GM12872 (cell line): ENCODE measurements around the gene SYCE3.

Experiments used
- TF ChIP-seq, protein P1 (sequence below): IDR thresholded peaks from 3 replicates; pipeline ENCODE4 v1.5.1; 2011; ENCODE audit warnings: low read depth, mild to moderate bottlenecking, low read length, moderate library complexity; ENCODE audit not compliant: insufficient read depth

The SYCE3 gene

DNA sequence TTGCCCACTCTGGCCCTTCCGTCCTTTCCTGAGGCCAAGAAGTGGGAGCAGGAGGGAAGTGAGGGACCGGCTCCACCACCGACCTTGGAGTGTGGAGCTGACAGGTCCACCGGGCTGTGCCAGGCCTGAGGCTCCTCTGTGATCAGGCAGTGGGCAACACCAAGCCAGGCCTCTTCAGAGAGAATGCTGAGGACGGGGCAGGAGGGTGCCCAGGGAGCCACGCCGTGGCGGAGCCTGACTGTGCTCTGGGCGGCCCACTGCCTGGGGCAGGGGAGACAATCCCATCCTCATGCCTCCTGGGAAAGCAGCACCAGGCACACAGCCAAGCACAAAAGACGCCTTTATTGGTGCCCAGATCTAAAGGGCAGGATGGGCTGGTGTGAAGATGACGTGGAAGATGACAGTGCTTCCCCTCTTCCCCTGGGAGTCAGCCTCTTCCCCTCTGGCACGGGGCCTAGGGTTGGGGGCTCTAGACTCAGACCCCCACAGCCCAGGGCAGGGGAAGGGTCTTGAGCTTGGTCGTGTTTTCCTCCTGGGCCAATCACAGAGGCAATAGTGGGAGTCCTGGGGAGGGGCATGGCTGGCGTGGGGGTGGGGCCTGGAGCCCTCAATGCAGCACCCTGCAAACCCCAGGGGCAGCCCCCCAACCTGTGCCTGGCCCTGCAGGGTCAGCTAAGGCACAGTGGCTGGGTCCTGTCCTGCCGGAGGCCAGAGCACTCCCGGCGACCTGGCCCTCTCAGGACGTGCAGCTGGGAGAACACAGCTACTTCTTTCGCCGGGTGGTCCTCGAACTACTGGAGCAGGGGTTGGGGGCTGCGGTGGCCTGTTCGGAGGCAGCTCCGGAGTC is 59.9 kb downstream of the SYCE3 start:
- TF ChIP-seq, protein P1, sequence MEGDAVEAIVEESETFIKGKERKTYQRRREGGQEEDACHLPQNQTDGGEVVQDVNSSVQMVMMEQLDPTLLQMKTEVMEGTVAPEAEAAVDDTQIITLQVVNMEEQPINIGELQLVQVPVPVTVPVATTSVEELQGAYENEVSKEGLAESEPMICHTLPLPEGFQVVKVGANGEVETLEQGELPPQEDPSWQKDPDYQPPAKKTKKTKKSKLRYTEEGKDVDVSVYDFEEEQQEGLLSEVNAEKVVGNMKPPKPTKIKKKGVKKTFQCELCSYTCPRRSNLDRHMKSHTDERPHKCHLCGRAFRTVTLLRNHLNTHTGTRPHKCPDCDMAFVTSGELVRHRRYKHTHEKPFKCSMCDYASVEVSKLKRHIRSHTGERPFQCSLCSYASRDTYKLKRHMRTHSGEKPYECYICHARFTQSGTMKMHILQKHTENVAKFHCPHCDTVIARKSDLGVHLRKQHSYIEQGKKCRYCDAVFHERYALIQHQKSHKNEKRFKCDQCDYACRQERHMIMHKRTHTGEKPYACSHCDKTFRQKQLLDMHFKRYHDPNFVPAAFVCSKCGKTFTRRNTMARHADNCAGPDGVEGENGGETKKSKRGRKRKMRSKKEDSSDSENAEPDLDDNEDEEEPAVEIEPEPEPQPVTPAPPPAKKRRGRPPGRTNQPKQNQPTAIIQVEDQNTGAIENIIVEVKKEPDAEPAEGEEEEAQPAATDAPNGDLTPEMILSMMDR = no peak

DNA sequence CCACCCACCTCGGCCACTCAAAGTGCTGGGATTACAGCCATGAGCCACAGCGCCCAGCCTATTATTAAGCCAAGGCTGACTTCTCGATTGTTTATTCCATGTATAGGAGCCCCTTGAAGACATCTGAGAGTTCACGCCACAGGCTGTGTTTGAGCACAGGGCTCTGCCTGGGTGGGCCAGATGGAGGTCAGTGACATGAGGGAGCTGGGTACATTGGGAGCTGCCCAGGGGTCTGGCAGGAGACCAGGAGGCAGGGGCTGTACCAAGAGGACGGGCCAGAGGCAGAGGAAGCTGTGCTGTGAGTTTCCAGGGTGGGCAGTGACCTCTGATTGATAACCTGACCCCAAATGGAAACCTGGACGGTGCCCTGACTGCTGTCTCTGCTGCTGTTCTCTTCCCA is 60.6 kb downstream of the SYCE3 start:
- TF ChIP-seq, protein P1 = no peak
